GM04503 (cell line): Measurements from ENCODE around the gene TAF1D.
"Not testable (repeated sequence)": the region's sequence is repeated elsewhere in the genome, so short reads cannot be mapped to it uniquely, and the experiment has no call there.

Experiments used
- DNase-seq: peaks from one replicate; pipeline ENCODE4 v3.0.0-alpha.2; 2012; ENCODE audit warnings: low read depth

TAF1D gene

DNA sequence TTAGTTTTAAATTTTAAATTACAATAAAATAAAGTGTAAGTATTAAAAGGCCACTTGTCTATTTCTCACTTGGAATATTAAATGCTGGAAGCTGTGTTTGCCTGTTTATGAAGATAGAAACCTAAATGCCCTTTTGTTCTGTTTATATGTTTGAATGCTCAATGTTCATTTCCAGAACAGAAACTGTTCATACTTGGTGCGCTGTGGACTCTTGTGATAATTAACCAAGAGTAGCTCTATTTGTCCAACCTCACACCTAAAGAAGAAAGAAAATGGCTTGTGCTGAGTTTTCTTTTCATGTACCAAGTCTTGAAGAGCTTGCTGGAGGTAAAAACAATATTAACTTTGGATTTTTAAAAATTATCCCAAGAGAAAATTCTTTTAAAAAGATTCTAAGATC lies 5.8 kb upstream of the TAF1D start:
- DNase-seq: no peak

DNA sequence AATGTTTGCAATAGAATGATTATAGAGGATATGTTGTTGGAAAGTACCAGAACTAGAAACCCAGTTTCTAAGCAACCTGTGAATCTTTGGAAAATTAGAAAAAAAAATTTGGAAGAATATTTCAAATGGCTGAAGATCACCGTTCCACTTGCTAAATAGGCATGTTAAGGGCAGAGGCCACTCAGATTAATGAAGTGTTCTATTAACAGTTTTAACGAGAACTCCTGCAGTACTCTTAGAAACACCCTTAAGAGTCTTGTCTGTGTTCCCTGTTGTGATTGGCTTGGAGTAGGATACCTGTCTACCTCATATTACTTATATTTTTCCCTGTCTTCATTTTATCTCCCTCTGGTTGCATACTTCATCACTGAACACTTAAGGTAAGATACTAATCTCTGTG lies 4.8 kb upstream of the TAF1D start:
- DNase-seq: no peak

DNA sequence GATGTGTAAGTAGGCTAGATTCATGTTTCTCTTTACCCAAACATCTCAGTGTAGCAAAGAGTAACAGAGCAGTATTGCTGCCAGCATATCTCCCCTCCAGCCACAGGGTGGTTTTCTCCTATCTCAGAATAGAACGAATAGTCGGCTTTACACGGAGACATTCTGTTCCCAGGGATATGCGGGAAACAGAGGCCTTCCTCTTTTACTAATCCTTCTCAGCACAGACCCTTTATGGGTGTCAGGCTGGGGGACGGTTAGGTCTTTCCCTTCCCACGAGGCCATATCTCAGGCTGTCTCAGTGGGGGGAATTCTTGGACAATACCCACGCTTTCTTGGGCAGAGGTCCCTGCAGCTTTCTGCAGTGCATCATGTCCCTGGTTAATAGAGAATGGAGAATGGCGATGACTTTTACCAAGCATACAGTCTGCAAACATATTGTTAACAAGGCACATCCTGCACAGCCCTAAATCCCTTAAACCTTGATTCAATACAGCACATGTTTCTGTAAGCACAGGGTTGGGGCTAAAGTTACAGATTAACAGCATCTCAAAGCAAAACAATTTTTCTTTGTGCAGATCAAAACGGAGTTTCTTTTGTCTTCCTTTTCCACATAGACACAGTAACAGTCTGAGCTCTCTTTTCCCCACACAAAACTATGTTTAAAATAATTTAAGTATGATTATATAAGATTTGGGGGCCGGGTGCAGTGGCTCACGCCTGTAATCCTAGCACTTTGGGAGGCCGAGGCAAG lies 3.9 kb upstream of the TAF1D start:
- not testable (repeated sequence) for DNase-seq

DNA sequence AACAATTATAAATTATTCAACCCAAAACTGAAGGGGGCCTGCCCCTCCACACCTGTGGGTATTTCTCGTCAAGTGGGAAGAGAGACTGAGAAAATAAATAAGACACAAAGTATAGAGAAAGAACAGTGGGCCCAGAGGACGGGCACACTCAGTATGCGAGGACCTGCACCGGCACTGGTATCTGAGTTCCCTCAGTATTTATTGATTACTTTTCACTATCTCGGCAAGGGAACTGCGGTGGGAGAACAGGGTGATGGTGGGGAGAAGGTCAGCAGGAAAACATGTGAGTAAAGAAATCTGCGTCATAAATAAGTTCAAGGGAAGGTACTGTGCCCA lies 3.3 kb upstream of the TAF1D start:
- no peak for DNase-seq

DNA sequence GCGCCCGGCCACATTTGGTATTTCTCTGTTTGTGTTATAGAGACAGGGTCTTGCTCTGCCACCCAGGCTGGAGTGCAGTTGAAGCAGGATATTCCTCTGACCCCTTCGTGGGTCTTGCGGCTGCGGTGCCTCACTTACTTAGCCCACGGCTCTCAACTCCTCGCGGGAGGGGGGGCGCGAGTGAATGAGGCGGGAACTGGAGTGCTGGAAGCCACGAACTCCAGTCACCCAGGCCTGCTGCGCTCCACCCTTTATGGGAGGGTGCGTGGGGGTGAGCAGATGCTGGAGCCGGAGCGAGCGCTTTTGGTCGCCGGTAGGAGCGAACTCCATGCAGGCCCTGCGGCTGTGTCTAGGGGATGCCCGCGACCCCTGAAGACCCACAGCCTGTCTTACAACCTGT lies 2.0 kb upstream of the TAF1D start:
- no peak for DNase-seq

DNA sequence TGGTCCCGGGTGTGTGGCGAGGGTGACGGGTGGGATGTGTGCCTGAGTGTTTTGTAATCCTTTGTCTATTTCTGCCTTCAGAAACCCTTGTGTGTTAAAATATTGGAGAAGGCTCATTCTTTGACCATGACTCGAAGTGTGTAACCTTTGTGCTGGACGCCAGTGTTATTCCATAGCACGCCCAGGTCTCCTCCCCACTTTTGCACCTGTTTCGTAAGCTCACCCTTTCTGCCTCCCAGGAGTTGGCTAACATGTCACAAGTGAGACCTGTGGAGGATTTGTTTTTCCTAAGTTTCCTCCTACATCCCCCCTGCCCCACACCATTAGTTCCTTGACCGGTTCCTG lies 559 bp upstream of the TAF1D start:
- peak; percentile 40 for DNase-seq

DNA sequence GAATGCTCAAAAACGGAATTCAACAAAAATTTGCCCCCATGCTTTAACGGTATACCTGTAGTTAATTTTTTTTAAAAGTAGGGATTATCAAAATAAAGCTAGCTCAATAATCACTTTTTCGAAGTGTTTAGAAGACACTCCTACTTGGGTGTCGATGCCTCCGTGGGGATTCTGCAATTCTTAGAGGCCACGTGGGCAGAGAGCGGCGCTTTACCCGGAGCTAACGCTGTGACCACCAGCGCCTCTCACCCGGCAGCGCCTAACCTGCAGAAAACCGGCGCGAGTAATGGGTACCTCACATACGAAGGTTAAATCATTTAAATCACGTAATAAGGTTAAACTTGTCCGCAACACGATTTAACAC lies 583 bp downstream of the TAF1D start:
- no peak for DNase-seq

DNA sequence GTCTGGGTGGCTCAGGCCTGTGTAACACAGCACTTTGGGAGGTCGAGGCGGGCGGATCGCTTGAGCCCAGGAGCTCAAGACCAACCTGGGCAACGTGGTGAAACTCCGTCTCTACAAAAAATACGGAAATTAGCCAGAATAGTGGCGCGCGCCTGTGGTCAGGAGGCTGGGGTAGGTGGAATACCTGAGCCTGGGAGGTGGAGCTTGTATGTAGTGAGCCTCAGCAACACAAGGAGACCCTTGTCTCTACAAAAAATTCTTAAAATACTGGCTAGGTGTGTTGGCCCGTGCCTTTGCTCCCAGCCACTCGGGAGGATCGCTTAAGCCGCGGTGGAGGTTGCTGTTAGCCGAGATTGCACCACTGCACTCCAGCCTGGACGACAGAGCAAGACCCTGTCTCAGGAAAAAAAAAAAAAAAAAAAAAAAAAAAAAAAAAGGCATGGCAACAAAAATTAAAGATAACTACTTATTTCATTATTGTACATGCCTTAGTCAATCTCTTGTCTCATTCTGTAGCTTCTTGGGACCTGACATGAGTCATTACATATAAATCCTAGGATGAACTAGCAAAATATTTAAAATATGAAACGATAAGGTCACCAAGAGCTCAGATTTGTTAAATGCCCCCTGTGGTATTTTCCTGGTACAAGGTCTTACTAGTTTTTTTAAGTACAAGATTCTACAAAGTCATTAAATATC lies 1.1 kb downstream of the TAF1D start:
- DNase-seq: no peak

DNA sequence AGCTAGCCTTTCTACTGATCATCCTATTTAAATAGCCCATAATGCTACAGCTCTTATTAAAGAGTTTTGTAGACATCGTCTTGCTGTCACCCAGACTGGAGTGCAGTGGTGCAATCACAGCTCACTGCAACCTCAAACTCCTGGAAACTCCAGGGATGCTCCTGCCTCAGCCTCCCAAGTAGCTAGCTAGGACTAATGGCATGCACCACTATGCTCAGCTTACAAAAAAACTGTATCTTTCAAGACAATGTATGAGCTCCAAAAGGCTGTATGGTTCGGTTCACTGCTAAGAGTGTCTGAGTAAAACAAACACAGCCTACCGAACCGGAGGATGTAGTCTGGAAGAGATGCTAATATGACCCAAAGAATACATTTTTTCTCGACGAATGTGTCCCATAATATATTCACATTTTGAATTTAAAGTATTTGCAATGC lies 2.6 kb downstream of the TAF1D start:
- no peak for DNase-seq

DNA sequence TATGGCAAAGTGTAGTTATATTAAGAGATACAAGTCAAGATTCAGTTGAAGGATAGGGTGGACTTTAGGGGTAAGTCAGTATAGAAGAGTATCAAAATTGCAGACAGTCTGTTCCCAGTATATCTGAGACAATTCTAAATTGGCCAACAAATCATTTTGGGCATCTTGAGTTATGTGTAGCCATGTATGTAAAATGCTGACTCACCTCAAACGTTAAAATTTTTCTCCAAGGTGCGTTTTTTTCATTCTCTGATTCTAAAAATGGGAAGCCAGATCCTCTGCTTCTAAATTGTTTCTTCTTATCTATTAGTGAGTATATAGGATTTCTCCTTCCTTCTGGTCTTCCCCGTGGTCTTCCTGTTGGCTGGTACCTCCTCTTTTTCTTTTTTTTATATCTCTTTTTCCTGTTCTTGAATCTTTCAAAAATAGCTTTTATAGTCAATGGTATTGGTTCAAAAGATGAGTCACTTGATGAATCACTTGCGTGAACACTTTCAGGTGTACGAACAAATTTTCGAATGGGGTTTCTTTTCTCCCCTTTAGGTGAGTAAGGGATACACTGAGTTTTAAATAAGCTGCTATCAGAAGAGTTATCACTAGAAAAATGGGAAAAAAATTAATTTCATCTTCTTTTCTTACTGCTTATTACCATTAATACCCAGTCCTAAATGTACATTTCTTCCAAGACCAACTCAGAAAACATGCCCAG lies 3.2 kb downstream of the TAF1D start:
- DNase-seq: no peak

DNA sequence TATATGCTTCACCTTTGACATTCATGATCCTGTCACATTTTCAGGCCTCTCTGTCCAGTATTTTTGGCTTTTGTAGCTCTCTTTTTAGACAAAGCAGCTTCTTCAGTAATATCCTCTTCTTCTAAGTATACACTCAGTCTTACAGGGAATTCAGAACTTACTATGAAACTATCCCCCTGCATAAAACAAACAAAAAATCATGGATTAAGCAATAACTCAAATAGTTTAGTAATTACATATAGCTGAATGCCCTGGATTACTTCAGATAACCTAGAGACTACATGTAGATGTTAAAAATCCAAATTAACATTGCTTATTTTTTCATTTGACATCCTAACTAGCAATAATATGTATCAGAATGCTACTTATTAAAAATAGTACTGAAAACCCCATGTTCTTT lies 5.2 kb downstream of the TAF1D start:
- DNase-seq: no peak

DNA sequence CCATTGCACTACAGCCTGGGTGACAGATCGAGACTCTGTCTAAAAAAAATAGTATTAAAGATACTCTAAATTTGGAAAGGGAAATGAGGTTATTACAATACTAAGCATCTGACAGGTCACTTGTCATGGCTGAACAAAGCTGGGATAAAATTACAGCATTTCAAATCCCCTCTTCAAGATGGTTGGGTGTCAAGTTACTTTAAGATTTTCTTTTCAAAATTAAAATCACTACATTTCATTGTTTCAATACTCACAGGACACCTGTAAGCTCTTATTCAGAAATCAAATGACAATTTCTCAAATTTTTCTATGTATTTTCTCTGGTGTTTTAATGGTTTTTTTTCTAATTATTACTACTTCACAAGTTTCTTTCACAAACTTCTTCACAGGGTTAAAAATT lies 5.7 kb downstream of the TAF1D start:
- no peak for DNase-seq

DNA sequence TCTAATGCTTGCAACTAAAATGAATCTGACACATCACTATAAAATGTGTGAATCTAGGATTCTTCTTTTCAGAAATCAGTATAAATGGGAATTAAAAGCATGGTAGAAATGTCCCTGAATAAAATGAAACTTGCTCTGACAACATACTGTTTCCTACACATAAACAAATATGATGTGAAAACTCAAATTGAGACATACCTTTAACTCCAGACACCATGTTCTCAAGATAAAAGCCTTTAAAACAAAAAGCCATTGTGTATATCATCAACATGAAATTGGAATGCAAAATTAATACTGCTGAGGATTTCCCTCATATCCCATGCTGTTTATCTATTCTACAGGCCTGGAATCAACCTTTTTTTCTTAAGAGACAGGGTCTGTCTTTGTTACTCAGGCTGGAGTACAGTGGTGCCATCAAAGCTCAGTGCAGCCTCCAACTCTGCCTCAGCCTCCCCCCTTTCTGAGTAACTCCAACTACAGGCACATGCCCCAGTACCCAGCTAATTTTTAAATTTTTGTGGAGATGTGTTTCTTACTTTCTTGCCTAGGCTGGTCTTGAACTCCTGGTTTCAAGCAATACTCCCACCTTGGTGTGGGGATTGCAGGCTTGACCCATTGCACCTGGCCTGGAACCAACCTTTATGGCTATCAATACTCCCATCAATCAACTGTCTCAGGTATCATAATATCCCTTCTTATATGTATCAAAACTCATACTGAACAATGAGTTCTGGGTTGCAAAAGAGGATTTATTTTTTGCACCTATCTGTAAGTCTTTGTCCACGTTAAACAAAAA lies 6.7 kb downstream of the TAF1D start:
- DNase-seq: no peak

DNA sequence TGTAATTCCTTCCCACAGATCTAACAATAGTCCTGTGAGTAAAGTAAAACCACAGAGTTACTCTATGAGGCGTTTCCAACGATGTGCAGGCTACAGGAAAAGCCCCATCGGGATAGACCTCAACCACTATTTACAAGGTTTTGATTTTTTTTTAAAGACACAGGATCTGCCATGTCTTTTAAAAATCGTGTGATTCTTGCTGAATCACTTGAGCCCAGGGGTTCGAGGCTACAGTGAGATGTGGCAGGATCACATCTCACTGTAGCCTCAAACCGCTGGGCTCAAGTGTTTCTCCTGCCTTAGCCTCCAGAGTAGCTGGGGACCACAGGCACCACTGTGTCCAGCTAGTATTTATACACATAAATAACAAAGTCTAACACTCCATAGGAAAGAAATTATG lies 7.8 kb downstream of the TAF1D start:
- no peak for DNase-seq

DNA sequence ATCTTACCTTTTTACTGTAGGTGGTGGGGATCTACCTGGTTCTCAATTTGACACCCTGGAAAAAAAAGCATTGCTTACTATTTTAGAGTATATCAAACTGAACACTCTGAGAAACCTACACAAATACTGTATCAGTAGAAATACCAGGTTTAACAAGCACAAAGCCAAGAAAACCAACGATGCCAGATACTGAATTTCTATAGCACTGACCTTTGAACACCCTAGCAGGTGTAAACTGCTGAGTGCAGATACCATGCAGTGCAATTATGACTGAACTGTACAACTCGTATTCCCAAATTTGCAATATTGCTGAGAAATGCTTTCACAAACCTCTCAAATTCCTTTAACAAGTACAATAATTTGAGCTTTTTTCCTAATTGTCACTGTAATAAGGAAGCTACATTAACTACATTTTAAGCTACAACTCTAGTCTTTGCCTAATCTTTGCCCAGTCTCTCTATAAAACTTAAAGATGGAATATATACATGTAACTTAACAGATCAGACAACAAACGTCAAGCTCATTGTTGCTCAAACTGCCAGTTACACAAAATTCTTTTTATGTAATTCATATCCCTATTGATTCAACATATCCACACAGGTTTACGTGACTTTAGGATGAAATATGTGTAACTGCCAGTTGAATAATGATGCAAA lies 8.9 kb downstream of the TAF1D start:
- DNase-seq: no peak

DNA sequence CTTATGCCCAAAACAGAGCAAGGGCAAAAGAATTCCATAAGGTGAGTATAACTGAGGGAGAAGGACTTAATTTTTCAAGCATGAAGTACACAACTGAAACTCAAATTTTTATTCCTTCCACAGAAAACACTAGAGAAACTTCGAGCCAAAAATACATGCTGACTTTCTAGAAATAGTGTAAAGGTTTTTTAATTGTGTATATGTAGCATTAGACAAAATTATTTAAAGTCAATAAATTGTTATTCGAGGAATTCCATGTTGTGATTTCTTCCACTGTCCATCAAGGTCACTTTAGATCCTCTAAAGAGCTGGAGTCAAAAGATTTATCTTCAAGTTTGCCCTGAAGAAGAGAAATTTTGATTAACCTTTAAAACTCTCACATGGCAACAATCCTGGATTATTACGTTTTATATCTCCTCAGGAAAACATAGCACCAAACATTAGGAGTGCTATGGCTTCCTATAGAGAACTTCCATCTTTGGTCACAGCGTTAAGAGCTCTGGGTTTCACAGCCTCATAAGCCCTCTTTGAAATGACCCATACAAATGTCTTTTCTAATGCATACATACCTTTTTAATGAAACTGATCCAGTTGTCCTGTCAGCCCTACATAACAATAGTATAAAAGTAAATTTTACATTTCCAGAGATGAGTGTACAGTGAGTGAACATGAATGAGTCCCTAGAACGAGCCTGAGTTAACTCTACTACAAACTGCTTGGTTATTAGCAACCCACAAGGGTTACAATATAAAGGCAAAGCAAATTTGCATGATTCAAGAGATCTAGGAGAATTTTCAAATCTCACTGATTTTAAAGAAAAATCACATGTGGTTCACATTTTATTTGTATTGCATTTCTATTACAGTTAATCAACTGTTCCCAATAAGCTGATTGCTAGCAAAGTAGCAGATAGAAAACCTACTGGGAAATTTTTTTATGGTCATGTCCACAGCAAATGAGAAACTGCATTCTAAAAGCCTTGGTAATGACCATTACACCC lies 10.9 kb downstream of the TAF1D start:
- no peak for DNase-seq

DNA sequence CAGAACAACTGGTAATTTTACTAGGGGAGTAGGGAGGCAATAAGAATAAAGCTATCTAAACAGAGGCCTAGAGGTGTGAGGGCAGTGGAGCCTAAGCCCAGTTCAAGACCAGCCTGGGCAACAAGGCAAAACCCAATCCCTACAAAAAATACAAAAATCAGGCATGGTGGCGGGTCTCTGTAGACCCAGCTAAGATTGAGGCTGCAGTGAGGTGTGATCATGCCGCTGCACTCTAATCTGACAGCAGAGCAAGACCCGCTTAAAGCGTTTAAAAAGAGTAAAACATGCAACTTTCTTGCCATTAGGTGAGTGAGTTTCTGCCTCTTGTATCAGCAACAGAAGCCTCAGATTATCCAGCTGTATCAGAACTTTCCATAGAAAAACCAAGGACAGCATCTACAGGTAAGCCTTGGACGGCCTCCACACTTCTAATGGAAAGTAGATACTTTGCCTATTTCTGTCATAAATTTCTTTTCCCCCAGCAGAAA lies 12.1 kb downstream of the TAF1D start:
- DNase-seq: no peak

DNA sequence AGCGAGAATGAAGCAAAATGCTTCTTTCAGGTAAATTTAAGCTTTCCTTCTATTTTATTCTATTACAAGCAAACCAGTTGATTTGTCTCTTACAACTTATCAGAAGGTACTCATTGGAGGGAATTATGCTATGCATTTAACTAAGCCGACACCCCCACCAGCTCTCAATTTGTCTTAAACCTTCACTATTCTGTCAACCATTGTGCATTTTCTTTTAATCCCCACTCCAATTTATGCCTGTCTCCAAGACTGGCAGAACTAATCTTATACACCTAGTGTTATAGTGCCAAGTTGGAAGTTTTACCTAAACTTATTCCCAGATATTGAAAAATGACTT lies 12.5 kb downstream of the TAF1D start:
- DNase-seq: no peak

DNA sequence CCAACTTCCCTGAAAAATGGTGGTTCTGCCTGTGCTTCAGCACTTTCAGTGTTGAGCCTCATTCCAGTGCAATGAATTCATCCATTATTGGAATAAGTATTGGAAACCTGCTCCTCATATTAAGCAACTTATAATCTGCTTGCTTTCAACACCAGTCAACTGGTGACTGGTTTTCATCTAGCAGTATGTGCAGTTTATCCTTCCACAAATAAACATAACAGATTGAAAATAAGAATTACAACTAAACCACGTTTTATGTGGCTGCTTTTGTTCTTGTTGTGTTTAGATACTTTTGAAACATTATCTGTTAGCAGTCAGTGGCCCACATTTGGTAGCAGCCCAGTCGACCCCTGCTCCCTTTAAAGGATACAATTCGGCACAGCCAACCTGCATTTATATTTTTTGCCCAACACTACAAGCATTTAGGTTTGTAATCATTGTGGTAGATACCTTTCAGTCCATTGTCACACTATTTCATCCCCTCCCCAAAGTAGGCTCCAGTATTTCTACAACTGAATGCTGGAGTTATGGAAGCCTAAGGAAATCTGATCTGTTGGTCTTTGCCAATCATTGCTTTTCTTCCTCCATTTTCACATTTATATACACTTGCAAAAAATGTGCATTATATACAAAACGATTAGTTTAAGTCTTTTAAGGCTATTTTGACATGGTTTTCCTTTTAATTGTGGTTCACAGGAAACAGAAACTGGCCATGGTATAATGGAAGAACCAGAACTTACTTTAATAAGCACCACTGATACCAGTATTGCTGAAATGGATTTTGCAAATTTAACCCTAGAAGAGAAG lies 13.1 kb downstream of the TAF1D start:
- DNase-seq: no peak

DNA sequence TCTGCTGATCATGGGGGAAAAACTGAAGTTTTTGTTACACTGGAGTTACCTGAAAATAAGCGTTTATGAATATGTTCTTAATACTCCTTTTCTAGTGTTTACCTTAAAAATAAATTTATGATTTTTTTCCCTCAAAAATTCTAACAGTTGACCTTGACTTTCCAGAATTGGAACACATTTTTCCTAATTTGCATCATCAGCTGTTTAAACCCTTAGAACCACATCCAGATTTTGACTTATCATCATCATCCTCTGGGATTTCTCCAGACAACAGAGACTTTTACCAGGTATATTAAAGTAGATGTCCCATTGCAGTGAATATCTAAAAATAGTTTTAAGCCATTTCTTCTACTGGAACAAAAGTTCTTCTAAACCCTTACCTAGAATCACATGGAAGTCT lies 17.2 kb downstream of the TAF1D start:
- no peak for DNase-seq
